GM21360 (cell line): ENCODE measurements around the gene ADAP1.
A peak's percentile ranks its signal among the peaks of the same experiment; 100 is the strongest.

Experiments
- ATAC-seq: cut with Tn5 transposase; IDR thresholded peaks from one replicate; pipeline ENCODE4 v1.9.1; 2021; ENCODE audit warnings: mild to moderate bottlenecking, moderate library complexity; ENCODE audit not compliant: unreplicated experiment

Gene ADAP1

GRCh38 chr7:910931-911431 lies 43.5 kb downstream of the ADAP1 start:
- no peak for ATAC-seq

GRCh38 chr7:910441-910861 lies 44.0 kb downstream of the ADAP1 start:
- ATAC-seq: no peak

- ATAC-seq: no peak
These were observed 44.8 kb downstream of the ADAP1 start for GRCh38 chr7:909358-910329.

GRCh38 chr7:908591-909357 lies 45.7 kb downstream of the ADAP1 start:
- ATAC-seq: peak; percentile 52

- ATAC-seq: peak; percentile 5
These were observed 46.3 kb downstream of the ADAP1 start for GRCh38 chr7:908159-908581.

GRCh38 chr7:907158-907980 lies 47.1 kb downstream of the ADAP1 start:
- ATAC-seq: no peak

GRCh38 chr7:906776-907157 lies 47.7 kb downstream of the ADAP1 start:
- ATAC-seq: no peak

- ATAC-seq: no peak
These were observed 49.6 kb downstream of the ADAP1 start for GRCh38 chr7:904847-905246.

GRCh38 chr7:903921-904755 lies 50.3 kb downstream of the ADAP1 start:
- ATAC-seq: no peak

- ATAC-seq: no peak
These were observed 51.5 kb downstream of the ADAP1 start for GRCh38 chr7:902996-903395.

GRCh38 chr7:901388-902154 lies 52.9 kb downstream of the ADAP1 start:
- no peak for ATAC-seq

GRCh38 chr7:901041-901387 lies 53.5 kb downstream of the ADAP1 start:
- no peak for ATAC-seq

GRCh38 chr7:900331-901040 lies 54.0 kb downstream of the ADAP1 start:
- ATAC-seq: no peak

GRCh38 chr7:899806-900205 lies 54.7 kb downstream of the ADAP1 start:
- ATAC-seq: no peak

- no peak for ATAC-seq
These were observed 55.4 kb downstream of the ADAP1 start for GRCh38 chr7:898855-899681.

GRCh38 chr7:898460-898854 lies 56.0 kb downstream of the ADAP1 start:
- no peak for ATAC-seq

GRCh38 chr7:897771-898376 lies 56.6 kb downstream of the ADAP1 start:
- no peak for ATAC-seq
